GM19023 (cell line): Measurements from ENCODE around the gene L3MBTL4.
"Not testable (repeated sequence)": the region's sequence is repeated elsewhere in the genome, so short reads cannot be mapped to it uniquely, and the experiment has no call there.

Experiments used
- ATAC-seq: cut with Tn5 transposase; IDR thresholded peaks from one replicate; pipeline ENCODE4 v1.9.1; 2021; ENCODE audit warnings: mild to moderate bottlenecking, moderate library complexity; ENCODE audit not compliant: unreplicated experiment

L3MBTL4 gene

DNA sequence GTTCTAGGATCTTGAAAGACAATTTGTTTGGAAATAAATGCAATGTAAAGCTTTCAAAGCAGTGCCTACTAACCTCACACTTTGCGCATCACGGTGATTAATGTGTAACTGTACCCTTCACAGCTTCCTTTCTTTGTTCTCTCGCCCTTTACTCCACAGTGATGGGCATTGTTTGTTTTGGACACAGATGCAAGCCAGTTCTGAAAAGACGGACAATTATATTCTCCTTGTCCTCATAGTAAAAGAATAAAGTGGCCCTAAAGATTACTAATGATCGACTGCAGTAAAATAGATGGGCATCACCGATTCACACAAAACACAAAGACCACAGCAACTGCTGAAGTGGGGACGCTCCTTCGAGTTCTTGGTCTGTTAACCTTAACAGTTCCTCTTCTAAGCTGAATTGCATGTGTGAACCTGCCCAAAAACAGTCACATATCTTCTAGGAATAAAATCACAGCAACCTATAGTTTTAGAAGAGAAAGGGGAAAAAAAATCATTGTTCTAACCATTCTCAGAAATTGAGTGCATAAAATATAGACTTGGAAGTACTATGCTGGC lies 7.7 kb downstream of the L3MBTL4 start:
- no peak for ATAC-seq

- ATAC-seq = no peak
These were observed 8.4 kb downstream of the L3MBTL4 start for GRCh38 chr18:6406075-6406909.

- no peak for ATAC-seq
These were observed 9.3 kb downstream of the L3MBTL4 start for GRCh38 chr18:6405237-6406074.

DNA sequence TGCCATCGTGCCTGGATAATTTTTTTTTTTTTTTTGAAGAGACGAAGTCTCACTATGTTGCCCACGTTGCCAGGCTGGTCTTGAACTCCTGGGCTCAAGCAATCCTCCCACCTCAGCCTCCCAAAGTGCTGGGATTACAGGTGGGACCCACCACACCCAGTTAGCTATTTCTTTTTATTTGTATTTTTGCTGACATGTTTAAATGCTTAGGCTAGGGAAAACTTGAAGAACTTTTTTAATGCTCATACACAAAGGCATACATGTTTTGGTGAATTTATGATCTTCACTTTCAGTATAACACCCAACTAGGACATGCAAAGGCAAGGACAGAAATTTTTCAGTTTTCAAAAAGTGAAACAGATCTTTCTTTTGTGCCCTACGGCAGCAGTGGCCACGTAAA lies 9.9 kb downstream of the L3MBTL4 start:
- no peak for ATAC-seq

- ATAC-seq = no peak
These were observed 13.0 kb downstream of the L3MBTL4 start for GRCh38 chr18:6401687-6402086.

- ATAC-seq = no peak
These were observed 14.9 kb downstream of the L3MBTL4 start for GRCh38 chr18:6399776-6400175.

DNA sequence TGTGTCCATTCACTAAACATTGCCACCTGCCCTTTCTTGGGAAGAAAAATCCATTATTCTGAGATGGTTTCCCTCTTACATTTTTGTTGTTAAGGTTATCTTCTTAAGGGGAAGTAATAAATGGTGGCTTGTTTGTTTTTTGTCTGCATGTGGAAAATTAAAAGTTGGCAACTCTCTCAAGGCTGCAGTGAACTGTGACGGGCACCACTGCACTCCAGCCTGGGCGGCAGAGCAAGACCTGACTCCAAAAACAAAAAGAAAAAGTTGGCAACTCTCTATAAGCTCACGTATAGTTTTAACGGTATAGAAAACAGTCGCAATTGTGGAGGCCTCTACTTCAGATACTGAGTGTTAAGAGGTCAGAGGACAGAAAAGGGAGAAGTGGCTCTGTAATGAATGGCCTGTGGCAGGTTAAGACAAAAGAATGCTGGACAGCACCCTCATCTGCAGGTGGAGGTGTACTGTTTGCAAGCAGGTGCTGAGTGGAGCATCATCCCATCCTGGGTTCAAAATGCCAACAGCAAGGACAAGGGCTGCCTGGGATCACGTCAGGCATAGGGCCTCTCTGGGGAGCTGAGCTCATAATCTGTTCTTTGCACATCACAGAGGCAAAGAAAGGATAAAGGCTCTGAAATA lies 16.7 kb downstream of the L3MBTL4 start:
- no peak for ATAC-seq

DNA sequence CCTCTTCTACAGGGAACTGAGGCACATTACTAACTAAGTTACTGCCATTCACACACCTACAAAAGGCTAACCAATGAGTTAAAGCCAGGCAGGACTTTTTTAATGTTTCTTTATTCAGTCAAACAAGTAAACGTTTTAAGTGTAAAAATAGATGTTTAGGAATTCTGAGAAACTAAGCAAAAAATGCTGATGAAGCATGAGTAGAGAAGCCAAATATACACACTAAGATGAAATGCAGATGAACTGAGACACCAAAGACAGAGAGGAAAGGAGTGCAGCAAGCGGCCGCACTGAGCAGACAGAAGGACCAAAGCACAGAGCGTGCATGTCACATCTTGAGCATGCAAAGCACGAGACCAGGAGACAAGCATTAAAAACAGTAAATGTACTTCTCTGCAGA lies 17.9 kb downstream of the L3MBTL4 start:
- no peak for ATAC-seq

GRCh38 chr18:6396276-6396675 lies 18.4 kb downstream of the L3MBTL4 start:
- ATAC-seq = no peak

GRCh38 chr18:6389005-6389404 lies 25.7 kb downstream of the L3MBTL4 start:
- no peak for ATAC-seq

DNA sequence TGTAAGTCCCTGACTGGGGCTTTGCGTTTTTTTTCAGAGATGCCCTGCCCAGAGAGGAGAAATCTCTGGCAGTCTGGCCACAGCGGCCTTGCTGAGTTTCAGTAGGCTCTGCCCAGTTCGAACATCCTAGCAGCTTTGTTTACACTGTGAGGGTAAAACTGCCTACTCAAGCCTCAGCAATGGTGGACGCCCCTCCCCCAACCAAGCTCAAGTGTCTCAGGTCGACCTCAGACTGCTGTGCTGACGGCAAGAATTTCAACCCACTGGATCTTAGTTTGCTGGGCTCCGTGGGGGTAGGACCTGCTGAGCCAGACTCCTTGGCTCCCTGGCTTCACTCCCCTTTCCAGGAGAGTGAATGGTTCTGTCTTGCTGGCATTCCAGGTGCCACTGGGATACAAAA lies 31.7 kb downstream of the L3MBTL4 start:
- no peak for ATAC-seq

GRCh38 chr18:6377473-6377872 lies 37.2 kb downstream of the L3MBTL4 start:
- not testable (repeated sequence) for ATAC-seq

DNA sequence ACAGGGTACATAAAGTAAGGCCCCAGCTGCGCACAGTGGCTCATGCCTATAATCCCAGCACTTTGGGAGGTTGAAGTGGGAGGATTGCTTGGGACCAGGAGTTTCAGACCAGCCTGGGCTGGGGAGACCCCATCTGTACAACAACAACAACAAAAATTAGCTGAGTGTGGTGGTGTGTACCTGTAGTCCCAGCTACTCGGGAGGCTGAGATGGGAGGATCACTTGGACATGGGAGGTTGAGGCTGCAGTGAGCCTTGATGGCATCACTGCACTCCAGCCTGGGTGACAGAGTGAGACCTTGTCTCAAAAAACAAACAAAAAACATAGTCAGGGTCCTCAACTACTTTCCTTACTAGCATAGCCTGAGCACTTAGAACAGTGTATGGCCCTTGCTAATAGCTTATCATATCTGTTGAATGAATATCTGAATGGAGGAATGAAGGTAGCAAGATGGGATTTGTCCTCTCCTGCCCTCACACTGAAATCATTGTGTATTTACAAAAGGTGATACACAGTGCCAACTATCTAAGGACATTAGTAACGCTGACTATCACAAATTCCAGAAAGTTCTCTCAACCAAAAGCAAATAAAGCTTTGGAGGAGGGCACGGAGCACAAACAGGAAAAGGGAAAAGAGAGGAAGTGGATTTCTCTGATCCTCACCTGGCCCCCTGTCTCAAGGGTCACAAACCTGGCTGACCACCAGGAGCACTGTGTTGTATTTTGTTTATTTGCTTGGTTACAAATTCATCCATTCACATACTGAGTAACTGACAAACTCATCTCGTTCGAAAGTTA lies 38.1 kb downstream of the L3MBTL4 start:
- no peak for ATAC-seq

GRCh38 chr18:6374935-6375529 lies 39.7 kb downstream of the L3MBTL4 start:
- no peak for ATAC-seq

DNA sequence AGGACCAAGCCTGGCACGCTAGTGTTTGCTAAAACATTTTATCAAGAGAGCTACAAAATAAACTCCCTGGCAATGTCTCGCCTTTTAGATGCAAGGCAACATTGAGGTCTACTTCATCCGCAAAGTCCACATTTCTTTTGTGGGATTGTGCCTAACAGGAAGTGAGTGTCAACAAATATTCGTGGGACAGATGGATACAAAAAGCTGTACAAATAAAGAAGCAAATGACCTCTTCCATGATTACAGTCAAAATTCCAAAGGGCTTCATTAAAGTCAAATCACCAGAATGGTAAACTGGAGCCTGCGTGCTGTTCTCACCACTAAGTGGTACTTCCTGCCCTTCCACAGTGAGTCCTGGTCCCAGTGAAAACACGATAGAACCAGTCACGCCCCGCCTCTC lies 40.4 kb downstream of the L3MBTL4 start:
- ATAC-seq = no peak

DNA sequence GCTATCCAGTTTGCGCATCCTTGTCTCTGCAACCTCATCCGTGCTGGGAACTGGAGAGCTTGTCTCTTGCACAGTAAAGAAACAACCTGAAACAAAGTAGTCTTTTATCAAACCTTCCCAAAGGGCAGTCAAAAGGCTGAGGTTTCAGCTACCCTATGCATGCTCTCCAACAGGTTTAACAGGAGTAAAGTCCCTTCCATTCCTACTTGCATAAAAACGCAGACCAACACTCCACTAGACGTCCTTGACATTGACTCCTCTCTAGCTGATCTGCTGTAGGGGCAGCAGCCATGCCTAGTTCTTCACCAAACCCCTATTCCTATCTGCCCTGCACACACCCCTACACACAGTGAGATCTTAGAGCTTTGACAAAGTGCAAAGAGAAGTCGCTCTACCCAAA lies 41.5 kb downstream of the L3MBTL4 start:
- no peak for ATAC-seq

DNA sequence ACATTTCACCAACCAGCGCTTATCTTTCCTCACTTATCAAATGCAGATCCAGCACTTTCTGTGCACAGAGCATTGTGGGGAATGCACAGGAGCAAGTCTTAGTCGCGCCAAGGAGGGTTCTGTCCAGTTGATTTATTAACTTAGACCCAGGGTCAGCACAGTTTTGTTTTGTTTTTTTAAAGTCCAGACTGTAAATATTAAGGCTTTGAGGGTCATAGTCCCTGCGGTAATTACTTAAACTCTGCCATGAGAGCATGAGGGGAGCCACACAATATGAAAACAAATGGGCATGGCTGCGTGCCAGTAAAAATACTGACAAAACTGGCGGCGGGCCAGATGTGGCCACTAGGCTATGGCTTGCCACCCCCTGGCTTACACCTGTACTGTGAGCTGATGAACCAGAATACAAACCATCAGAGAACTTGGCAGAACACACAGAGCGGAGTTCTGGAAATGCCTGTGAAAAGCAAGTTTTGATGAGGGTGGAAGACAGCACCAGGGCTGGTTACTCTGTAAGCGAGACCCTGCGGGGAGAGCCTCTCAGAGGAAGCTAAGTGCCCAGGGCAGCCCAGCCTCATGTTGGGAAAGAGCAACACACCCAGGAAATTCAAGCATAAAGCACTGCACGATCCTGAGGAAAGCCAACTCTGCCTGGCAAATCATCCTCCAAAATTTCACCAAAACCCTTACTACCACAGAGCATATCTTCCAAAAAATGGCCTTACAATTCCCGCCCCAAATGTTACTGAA lies 43.6 kb downstream of the L3MBTL4 start:
- ATAC-seq = no peak

GRCh38 chr18:6370410-6370809 lies 44.3 kb downstream of the L3MBTL4 start:
- ATAC-seq = no peak

- no peak for ATAC-seq
These were observed 46.7 kb downstream of the L3MBTL4 start for GRCh38 chr18:6368017-6368416.
